Activated CD4-positive, alpha-beta T cell treated with anti-CD3 and anti-CD28 coated beads, Interleukin-2, amount 10 ng/mL, durations not matched to agents 24 days and 14 days (primary cell): ENCODE measurements around the gene PLOD3. TPM values are rescaled to one million over a fixed set of nuclear protein-coding genes. Genes with fewer than 3 reads are reported as not detected.
A peak's percentile ranks its signal among the peaks of the same experiment; 100 is the strongest.
"Not testable (repeated sequence)": the region's sequence is repeated elsewhere in the genome, so short reads cannot be mapped to it uniquely, and the experiment has no call there.

Source experiments
- DNase-seq: peaks from one replicate; pipeline ENCODE4 v3.0.0; 2022
- H3K27ac Mint-ChIP-seq: one replicate; pipeline ENCODE4 v1.8.0; 2022; ENCODE audit warnings: mild to moderate bottlenecking, mixed read lengths
- H3K27me3 Mint-ChIP-seq: one replicate; pipeline ENCODE4 v1.8.0; 2022; ENCODE audit warnings: mixed read lengths
- H3K36me3 Mint-ChIP-seq: one replicate; pipeline ENCODE4 v1.8.0; 2022; ENCODE audit warnings: low read depth, mild to moderate bottlenecking, mixed read lengths
- H3K4me1 Mint-ChIP-seq: one replicate; pipeline ENCODE4 v1.8.0; 2021; ENCODE audit warnings: mixed read lengths
- H3K4me3 Mint-ChIP-seq: one replicate; pipeline ENCODE4 v1.8.0; 2022; ENCODE audit warnings: mild to moderate bottlenecking, moderate library complexity, mixed read lengths
- H3K9me3 Mint-ChIP-seq: one replicate; pipeline ENCODE4 v1.8.0; 2021; ENCODE audit warnings: mixed read lengths
- intact Hi-C: fragments of 100-400 bp; cut with micrococcal nuclease; formaldehyde crosslinking; loops from one replicate; pipeline ENCODE4 v1.15.1; 2023
- total RNA-seq: library from RNA; stranded (reverse); gene quantifications from 2 replicates; pipeline ENCODE4 v1.2.3, GENCODE V29; 2022

Gene PLOD3
- total RNA-seq, result 85.2 and 93.6 TPM in 2 replicates

GRCh38 chr7:101217388-101218235 lies at the start of gene PLOD3, which contains the start of gene ZNHIT1:
Gene PLOD3, minus strand, starts transcription at chr7:101217581. Its CDS starts 307 bp downstream, at chr7:101217274.
Gene ZNHIT1, plus strand, starts transcription at chr7:101218165. Its CDS starts 31 bp downstream, at chr7:101218196.
- Mint-ChIP-seq H3K4me3 (peak within 1 kb of the TSS; percentile 99), H3K27ac (peak within 1 kb of the TSS; percentile 91)
- intact Hi-C loops, result loop anchor here (1.0 to 10.0 kb wide), 3 partner anchors 27 to 67 kb away; no protein-coding TSS in a partner anchor

DNA sequence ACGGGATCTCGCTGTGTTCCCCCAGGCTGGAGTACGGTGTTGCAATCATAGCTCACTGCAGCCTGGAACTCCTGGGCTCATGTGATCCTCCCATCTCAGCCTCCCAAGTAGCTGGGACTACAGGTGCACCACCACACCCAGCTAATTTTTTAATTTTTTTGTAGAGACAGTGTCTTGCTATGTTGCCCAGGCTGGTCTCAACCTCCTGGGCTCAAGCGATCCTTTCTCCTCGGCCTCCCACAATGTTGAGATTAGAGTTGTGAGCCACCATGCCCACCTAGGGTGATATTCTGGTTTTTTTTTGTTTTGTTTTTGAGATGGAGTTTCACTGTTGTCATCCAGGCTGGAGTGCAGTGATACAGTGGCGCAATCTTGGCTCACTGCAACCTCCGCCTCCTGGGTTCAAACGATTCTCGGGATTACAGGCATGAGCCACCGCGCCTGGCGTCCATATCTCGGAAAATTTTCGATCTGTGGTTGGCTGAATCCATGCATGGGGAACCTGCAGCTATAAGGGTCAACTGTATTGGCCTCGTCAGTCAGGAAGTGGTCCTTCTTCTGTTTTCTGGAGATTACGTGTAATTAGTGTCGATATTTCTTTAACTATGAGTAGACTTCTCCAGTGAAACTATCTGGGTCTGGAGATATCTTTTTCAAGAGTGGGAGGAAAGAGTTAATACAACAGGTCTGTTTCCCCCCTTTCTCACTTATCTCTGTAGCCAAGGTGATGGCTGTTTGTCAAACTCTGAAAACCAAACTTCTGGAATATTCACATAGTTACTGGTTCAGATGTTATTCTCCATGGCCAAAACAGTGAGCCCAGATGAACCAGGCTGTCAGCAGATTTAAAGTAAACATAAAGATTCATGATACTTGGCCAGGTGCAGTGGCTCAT lies 48.5 kb upstream of the PLOD3 start:
- DNase-seq, result no peak
- H3K4me3 Mint-ChIP-seq, result no peak overlapping the region
- H3K9me3 Mint-ChIP-seq, result no peaks in the 10 kb centered on the region
- H3K27me3 Mint-ChIP-seq, result peaks cover 3% of the 10 kb centered on the region
- H3K27ac Mint-ChIP-seq, result no peak overlapping the region
- H3K36me3 Mint-ChIP-seq, result no peaks in the 10 kb centered on the region
- H3K4me1 Mint-ChIP-seq, result no peaks in the 10 kb centered on the region
- intact Hi-C loops, result no loop called here

More at GRCh38 chr7:101217388-101218235, at the start of gene PLOD3, which contains the start of gene ZNHIT1:
- H3K4me1 Mint-ChIP-seq, result peaks cover 37% of the 10 kb centered on the region
- peaks cover 32% of the 10 kb centered on the region for H3K36me3 Mint-ChIP-seq
- no peaks in the 10 kb centered on the region for H3K27me3 Mint-ChIP-seq
- no peaks in the 10 kb centered on the region for H3K9me3 Mint-ChIP-seq
- DNase-seq, result peak; percentile 98

- DNase-seq, H3K4me3 Mint-ChIP-seq, H3K9me3 Mint-ChIP-seq, H3K27me3 Mint-ChIP-seq, H3K4me1 Mint-ChIP-seq, H3K27ac Mint-ChIP-seq, H3K36me3 Mint-ChIP-seq, intact Hi-C loops: not testable (repeated sequence)
These were observed 46.8 kb upstream of the PLOD3 start for GRCh38 chr7:101264102-101264706.

- intact Hi-C loops, result no loop called here
- Mint-ChIP-seq H3K4me1 (no peaks in the 10 kb centered on the region), H3K36me3 (no peaks in the 10 kb centered on the region), H3K27ac (no peak overlapping the region), H3K9me3 (no peaks in the 10 kb centered on the region), H3K4me3 (no peak overlapping the region), H3K27me3 (peaks cover 3% of the 10 kb centered on the region)
- no peak for DNase-seq
These were observed 40.9 kb upstream of the PLOD3 start for GRCh38 chr7:101258243-101258731.

DNA sequence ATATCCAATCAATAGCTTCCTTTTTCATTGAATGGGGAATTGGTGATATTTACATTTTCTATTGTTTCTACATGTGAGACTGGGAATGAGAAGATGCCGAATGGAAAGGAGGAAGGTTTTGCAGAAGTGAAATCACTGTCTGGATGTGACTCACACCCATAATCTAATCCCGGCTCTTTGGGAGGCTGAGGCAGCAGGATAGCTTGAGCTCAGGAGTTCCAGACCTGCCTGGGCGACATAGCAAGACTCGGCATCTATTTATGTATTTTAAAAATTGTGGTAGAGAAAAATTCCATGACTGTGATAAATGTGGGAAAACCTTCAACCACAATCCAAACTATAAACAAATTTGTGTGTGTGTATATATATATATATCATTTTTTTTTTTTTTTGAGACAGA lies 38.4 kb upstream of the PLOD3 start:
- Mint-ChIP-seq H3K27ac (no peak overlapping the region), H3K4me3 (no peak overlapping the region), H3K36me3 (peaks cover 8% of the 10 kb centered on the region), H3K9me3 (no peaks in the 10 kb centered on the region), H3K4me1 (peaks cover 7% of the 10 kb centered on the region), H3K27me3 (peaks cover 3% of the 10 kb centered on the region)
- no peak for DNase-seq
- intact Hi-C loops, result no loop called here

DNA sequence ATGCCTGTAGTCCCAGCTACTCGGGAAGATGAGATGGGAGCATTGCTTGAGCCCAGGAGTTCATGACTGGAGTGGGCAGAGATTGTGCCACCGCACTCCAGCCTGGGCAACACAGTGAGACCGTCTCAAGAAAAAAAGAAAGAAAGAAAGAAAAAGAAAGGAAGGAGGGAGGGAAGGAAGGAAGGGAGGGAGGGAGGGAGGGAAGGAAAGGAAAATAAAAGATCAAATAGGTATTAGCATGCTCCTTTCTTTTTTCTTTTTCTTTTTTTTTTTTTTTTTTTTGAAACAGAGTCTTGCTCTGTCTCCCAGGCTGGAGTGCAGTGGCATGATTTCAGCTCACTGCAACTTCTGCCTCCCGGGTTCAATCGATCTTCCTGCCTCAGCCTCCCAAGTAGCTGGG lies 35.8 kb upstream of the PLOD3 start:
- not testable (repeated sequence) for H3K27ac Mint-ChIP-seq
- peaks cover 13% of the 10 kb centered on the region for H3K36me3 Mint-ChIP-seq

DNA sequence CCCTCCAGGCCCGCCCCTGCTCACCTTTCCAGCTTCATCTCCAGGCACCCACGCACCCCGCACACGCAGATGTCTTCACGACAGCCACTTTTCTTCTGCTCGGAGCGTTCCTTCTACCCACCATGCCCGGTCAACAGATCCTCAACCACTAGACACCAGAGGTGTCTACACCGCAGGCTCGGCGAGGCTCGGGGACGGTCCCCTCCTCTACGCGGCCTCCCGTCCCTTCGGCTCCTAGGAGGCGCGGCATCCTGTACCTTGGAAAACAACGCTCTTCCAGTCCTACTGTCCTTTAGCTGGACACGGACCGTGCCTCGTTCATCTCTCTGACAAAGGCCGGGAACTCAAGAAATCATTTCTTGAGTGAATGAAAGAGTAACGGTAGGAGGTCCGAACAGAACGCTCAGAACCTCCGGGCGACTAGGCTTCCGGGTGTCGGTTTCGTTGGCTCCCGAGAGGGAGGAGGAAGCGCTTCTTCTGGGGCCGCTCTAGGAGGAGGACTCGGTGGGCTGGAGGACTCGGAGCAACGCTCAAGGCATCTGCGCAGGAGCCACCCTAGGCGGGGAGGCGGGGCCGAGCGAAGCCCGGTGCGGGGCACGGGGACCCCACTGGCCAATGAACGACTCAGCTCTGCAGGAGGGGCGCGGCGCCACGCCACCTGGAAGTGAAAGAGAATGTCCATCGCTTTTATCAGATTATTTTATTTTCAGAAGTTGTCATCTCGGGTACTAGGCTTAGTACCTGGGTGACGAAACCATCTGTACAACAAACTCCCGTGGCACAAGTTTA lies 34.7 kb upstream of the PLOD3 start:
- H3K4me3 Mint-ChIP-seq, result peak overlapping the region; percentile 97
- H3K4me1 Mint-ChIP-seq, result peaks cover 17% of the 10 kb centered on the region
- intact Hi-C loops, result loop anchor here (1.0 to 5.0 kb wide), 3 partner anchors 8 to 70 kb away; partner anchors contain the start of genes IFT22 and ZNHIT1
- H3K9me3 Mint-ChIP-seq, result no peaks in the 10 kb centered on the region
- H3K27me3 Mint-ChIP-seq, result peaks cover 2% of the 10 kb centered on the region
- peak overlapping the region; percentile 95 for H3K27ac Mint-ChIP-seq
- DNase-seq, result peak; percentile 100
- H3K36me3 Mint-ChIP-seq, result peaks cover 19% of the 10 kb centered on the region

More for the DNA sequence above, 35.8 kb upstream of the PLOD3 start:
- not testable (repeated sequence) for H3K27me3 Mint-ChIP-seq, H3K9me3 Mint-ChIP-seq, DNase-seq
- peak overlapping the region; percentile 62 for H3K4me3 Mint-ChIP-seq
- H3K4me1 Mint-ChIP-seq, result peaks cover 15% of the 10 kb centered on the region
- intact Hi-C loops, result loop anchor here (2.0 to 5.0 kb wide), 2 partner anchors 34 to 69 kb away; partner anchors contain the start of genes IFT22 and ZNHIT1

- intact Hi-C loops, result loop anchor here (5.0 kb wide), 1 partner anchor 72 kb away; the partner anchor contains the start of gene IFT22
- Mint-ChIP-seq H3K4me1 (peaks cover 20% of the 10 kb centered on the region), H3K9me3 (no peaks in the 10 kb centered on the region), H3K27me3 (no peaks in the 10 kb centered on the region), H3K4me3 (peak overlapping the region; percentile 97), H3K36me3 (peaks cover 24% of the 10 kb centered on the region), H3K27ac (no peak overlapping the region)
- no peak for DNase-seq
These were observed 32.9 kb upstream of the PLOD3 start for GRCh38 chr7:101250324-101250723.

DNA sequence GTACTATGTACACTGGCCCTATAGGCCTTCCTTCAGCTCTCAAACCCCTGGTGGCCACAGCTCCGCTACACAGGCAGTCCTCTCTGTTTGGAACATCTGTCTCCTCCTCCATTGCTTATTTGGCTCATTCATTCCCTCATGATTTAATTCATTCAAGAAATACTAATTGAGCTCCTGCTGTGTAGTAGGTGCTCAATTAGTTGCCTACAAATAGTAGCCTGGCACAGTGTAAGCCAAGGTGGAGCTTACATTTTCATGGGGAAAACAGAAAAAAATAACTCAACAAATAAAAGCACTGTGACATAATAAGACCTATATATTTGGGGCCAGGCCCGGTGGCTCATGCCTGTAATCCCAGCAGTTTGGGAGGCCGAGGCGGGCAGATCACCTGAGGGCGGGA lies 30.9 kb upstream of the PLOD3 start:
- Mint-ChIP-seq H3K4me1 (peaks cover 29% of the 10 kb centered on the region), H3K36me3 (peaks cover 32% of the 10 kb centered on the region), H3K27ac (no peak overlapping the region), H3K9me3 (no peaks in the 10 kb centered on the region), H3K4me3 (no peak overlapping the region), H3K27me3 (no peaks in the 10 kb centered on the region)
- DNase-seq, result no peak
- intact Hi-C loops, result no loop called here

- Mint-ChIP-seq H3K27me3 (no peaks in the 10 kb centered on the region), H3K4me1 (peaks cover 20% of the 10 kb centered on the region), H3K27ac (peak overlapping the region; percentile 94), H3K9me3 (no peaks in the 10 kb centered on the region), H3K4me3 (peak overlapping the region; percentile 97), H3K36me3 (peaks cover 32% of the 10 kb centered on the region)
- no peak for DNase-seq
- intact Hi-C loops, result loop anchor here (2.0 kb wide), 1 partner anchor 38 kb away; no protein-coding TSS in a partner anchor
These were observed 27.8 kb upstream of the PLOD3 start for GRCh38 chr7:101245147-101245668.

DNA sequence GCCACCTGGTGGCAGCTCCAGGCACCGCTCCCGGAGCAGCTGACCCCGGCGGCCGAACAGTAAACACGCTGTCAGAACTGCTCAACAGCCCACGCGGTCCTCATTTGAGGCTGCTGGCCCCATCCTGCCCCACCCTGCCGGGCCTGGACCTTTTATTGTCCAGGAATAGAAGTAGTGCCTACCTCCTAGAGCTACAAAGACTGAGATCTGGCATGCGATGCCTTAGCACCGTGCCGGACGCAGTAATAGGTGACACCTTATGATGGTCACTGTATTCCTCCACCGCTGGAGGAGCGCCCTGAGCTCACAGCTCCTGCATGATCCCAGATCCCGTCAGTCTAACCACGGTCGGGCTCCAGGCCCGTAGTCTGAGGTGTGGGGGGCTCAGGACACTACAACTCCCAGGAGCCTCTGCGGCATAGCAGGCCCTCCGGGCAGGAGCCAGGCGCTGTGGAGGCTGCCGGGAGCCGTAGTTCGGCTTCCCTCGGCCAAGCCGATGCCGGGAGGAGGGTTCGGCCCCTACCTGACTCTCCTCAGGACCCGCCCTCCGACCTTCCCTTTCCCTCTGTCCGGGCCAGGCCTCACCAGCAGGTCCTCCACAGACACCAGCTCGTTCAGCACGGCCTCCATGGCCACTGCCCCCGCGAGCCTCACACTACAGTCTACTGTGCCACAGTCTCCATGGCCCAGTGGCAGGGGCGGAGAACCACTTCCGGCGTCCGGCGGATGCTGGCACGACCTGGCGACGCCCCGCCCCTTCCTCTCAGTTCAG lies 27.2 kb upstream of the PLOD3 start, which contains the start of gene FIS1:
Gene FIS1, minus strand, starts transcription at position 707 of the 772 bp plus-strand sequence. Its CDS starts 77 bp downstream, at position 630.
- Mint-ChIP-seq H3K4me3 (peak within 1 kb of the TSS; percentile 97), H3K36me3 (peaks cover 29% of the 10 kb centered on the region)
- intact Hi-C loops, result loop anchor here (1.0 to 2.0 kb wide), 4 partner anchors 8 to 90 kb away; partner anchors contain the start of genes AP1S1 and ZNHIT1

More for the DNA sequence above, 27.2 kb upstream of the PLOD3 start, which contains the start of gene FIS1:
- no peaks in the 10 kb centered on the region for H3K9me3 Mint-ChIP-seq
- no peaks in the 10 kb centered on the region for H3K27me3 Mint-ChIP-seq
- DNase-seq, result peak; percentile 98
- H3K4me1 Mint-ChIP-seq, result peaks cover 16% of the 10 kb centered on the region
- H3K27ac Mint-ChIP-seq, result peak within 1 kb of the TSS; percentile 94
